T-cell (primary cell): ENCODE results near the gene KCNS1. TPM values are rescaled to one million over a fixed set of nuclear protein-coding genes. Genes with fewer than 3 reads are reported as not detected.

Experiments
- ATAC-seq, 4 experiments: fragments of 200-7000 bp in 3 of 4; fragments of 150-1000 bp in 1 of 4; cut with Tn5 transposase; replicated peaks in 1 of 4; 1 replicate in 3 of 4; 2 replicates in 1 of 4; pipeline ENCODE4 v1.10.0; 2021; ENCODE audit warnings: moderate library complexity in 3 of 4, mild to moderate bottlenecking in 2 of 4, moderate number of reproducible peaks in 1 of 4
- CTCF ChIA-PET, 2 donors: fragments of 300-600 bp; sonication (Branson Sonifier 250); formaldehyde crosslinking; loops; one replicate each; lab custom pipeline; 2022; ENCODE audit warnings: antibody characterized with exemption in 2 of 2; lab: Charles Lee
- POLR2A ChIA-PET, 2 donors: fragments of 300-600 bp; sonication (Branson Sonifier 250); formaldehyde crosslinking; loops; one replicate each; lab custom pipeline; 2022; ENCODE audit warnings: antibody characterized with exemption in 2 of 2; lab: Charles Lee
- DNase-seq, 35 experiments: peaks; one replicate each; pipeline versions ENCODE4 v3.0.0 to v3.0.0-alpha.2; 2013 to 2023
- H3K27ac ChIP-seq: one replicate; pipeline ENCODE4 v1.5.1; 2013; ENCODE audit warnings: low read length
- H3K27me3 ChIP-seq, 2 experiments: replicated peaks in 1 of 2; 1 replicate in 1 of 2; 2 replicates in 1 of 2; pipeline versions ENCODE4 v1.6.1 to v1.7.0; 2013; ENCODE audit warnings: low read length in 1 of 2, mixed read lengths in 1 of 2; ENCODE audit not compliant: control insufficient read depth in 2 of 2, insufficient read depth in 2 of 2; ENCODE audit errors: extremely low read depth in 1 of 2
- H3K36me3 ChIP-seq, 2 donors: 1 replicate in 1 of 2; 2 replicates in 1 of 2; pipeline versions ENCODE4 v1.6.1 to v1.7.0; 2013; ENCODE audit warnings: low read length in 1 of 2; ENCODE audit not compliant: control insufficient read depth in 2 of 2, insufficient read depth in 1 of 2; ENCODE audit errors: extremely low read depth in 1 of 2
- H3K4me1 ChIP-seq, 2 experiments: 1 replicate in 1 of 2; 2 replicates in 1 of 2; pipeline versions ENCODE4 v1.6.1 to v1.7.0; 2013; ENCODE audit warnings: low read length in 2 of 2, mixed read lengths in 1 of 2; ENCODE audit not compliant: insufficient read depth in 2 of 2, control insufficient read depth in 1 of 2; ENCODE audit errors: extremely low read depth in 1 of 2
- H3K4me3 ChIP-seq, 2 donors: 1 replicate in 1 of 2; 2 replicates in 1 of 2; pipeline versions ENCODE4 v1.5.1 to v1.7.0; 2013; ENCODE audit warnings: mild to moderate bottlenecking in 2 of 2, low read length in 1 of 2, moderate library complexity in 1 of 2; ENCODE audit not compliant: control insufficient read depth in 1 of 2; ENCODE audit errors: extremely low read depth in 1 of 2
- H3K9me3 ChIP-seq: 2 replicates; pipeline ENCODE4 v1.7.0; 2013
- H3K27ac Mint-ChIP-seq, 2 donors: one replicate each; pipeline ENCODE4 v1.8.0; 2020 to 2021; ENCODE audit warnings: mild to moderate bottlenecking in 2 of 2, mixed read lengths in 2 of 2
- H3K27me3 Mint-ChIP-seq, 2 donors: one replicate each; pipeline ENCODE4 v1.8.0; 2021 to 2022; ENCODE audit warnings: mixed read lengths in 2 of 2
- H3K36me3 Mint-ChIP-seq: one replicate; pipeline ENCODE4 v1.8.0; 2021; ENCODE audit warnings: mixed read lengths
- H3K4me1 Mint-ChIP-seq, 3 donors: one replicate each; pipeline ENCODE4 v1.8.0; 2020 to 2022; ENCODE audit warnings: mixed read lengths in 3 of 3, mild to moderate bottlenecking in 1 of 3
- H3K4me3 Mint-ChIP-seq, 3 donors: one replicate each; pipeline ENCODE4 v1.8.0; 2020 to 2022; ENCODE audit warnings: mild to moderate bottlenecking in 3 of 3, mixed read lengths in 3 of 3, moderate library complexity in 3 of 3
- H3K9me3 Mint-ChIP-seq, 3 donors: one replicate each; pipeline ENCODE4 v1.8.0; 2020 to 2022; ENCODE audit warnings: mixed read lengths in 3 of 3
- WGBS: methylation state at CpG from one replicate; pipeline ENCODE4 v1.1.5; 2013; ENCODE audit warnings: missing lambda C conversion rate; ENCODE audit not compliant: insufficient coverage; 5-methylcytosine and 5-hydroxymethylcytosine counted together
- total RNA-seq, 35 experiments: library from RNA in 6 of 35; stranded (reverse) in 6 of 35; fragments of 120-200 nt in 1 of 35; gene quantifications; one replicate each; pipeline versions ENCODE4 v1.2.1 to v1.2.4 and lab custom pipeline; 2013 to 2026

The KCNS1 gene
- total RNA-seq, 5 donors from 2014 or later (not counting 1 experiment from before 2014, with no cell fraction given): 0.09 TPM; not detected in 4

- Mint-ChIP-seq H3K36me3 (no peaks in the 10 kb centered on the region), H3K4me3 (no peak overlapping the region), H3K4me1 (no peaks in the 10 kb centered on the region), H3K27ac (no peak overlapping the region), H3K9me3 (peaks cover 0 to 3% (median 0%) of the 10 kb centered on the region in 3 donors), H3K27me3 (peaks cover 14 to 18% of the 10 kb centered on the region in 2 donors)
- no peaks in the 10 kb centered on the region for H3K36me3 ChIP-seq
- ChIA-PET POLR2A (no interaction called here), CTCF (interaction anchor here in 1 of 2 donors (0.6 kb wide), 1 partner anchor 22 kb away, joined by 3 read pairs; the partner anchor contains the start of gene WFDC5)
- 77% methylated on average over 2 of the region's 2 CpGs for WGBS
- no peak overlapping the region for H3K27ac ChIP-seq
- DNase-seq: no peak
- H3K9me3 ChIP-seq: no peaks in the 10 kb centered on the region
- peaks cover 0 to 26% of the 10 kb centered on the region in 2 experiments for H3K27me3 ChIP-seq
- no peak overlapping the region for H3K4me3 ChIP-seq
- ATAC-seq: no peak
- peaks cover 0 to 5% of the 10 kb centered on the region in 2 experiments for H3K4me1 ChIP-seq
Measured at GRCh38 chr20:45136911-45137310, 36.0 kb upstream of the KCNS1 start.

- H3K4me1 Mint-ChIP-seq: no peaks in the 10 kb centered on the region
- no peak overlapping the region for H3K27ac Mint-ChIP-seq
- ChIA-PET POLR2A (no interaction called here), CTCF (no interaction called here)
- Histone ChIP-seq H3K27me3 (peaks cover 3 to 10% of the 10 kb centered on the region in 2 experiments), H3K27ac (no peak overlapping the region), H3K4me1 (no peaks in the 10 kb centered on the region), H3K36me3 (no peaks in the 10 kb centered on the region), H3K4me3 (no peak overlapping the region), H3K9me3 (no peaks in the 10 kb centered on the region)
- H3K9me3 Mint-ChIP-seq: no peaks in the 10 kb centered on the region
- H3K27me3 Mint-ChIP-seq: peaks cover 40 to 46% of the 10 kb centered on the region in 2 donors
- no peak overlapping the region for H3K4me3 Mint-ChIP-seq
- H3K36me3 Mint-ChIP-seq: no peaks in the 10 kb centered on the region
- DNase-seq (no peak), ATAC-seq (no peak)
- 60% methylated on average over 1 of the region's 2 CpGs for whole genome bisulfite sequencing
Measured at GRCh38 chr20:45128099-45128498, 27.2 kb upstream of the KCNS1 start.

GRCh38 chr20:45124365-45124764, 23.4 kb upstream of the KCNS1 start, which contains the start of gene WFDC12:
Gene WFDC12 (minus strand): TSS chr20:45124465. CDS start chr20:45124447, 18 bp downstream.
- H3K9me3 ChIP-seq: no peaks in the 10 kb centered on the region
- H3K27ac Mint-ChIP-seq: no peak within 1 kb of the TSS
- no peaks in the 10 kb centered on the region for H3K4me1 ChIP-seq
- ChIA-PET CTCF (no interaction called here), POLR2A (no interaction called here)
- H3K4me3 Mint-ChIP-seq: no peak within 1 kb of the TSS
- H3K9me3 Mint-ChIP-seq: no peaks in the 10 kb centered on the region
- H3K27me3 ChIP-seq: peaks cover 0 to 10% of the 10 kb centered on the region in 2 experiments
- no peak within 1 kb of the TSS for H3K4me3 ChIP-seq
- H3K27me3 Mint-ChIP-seq: peaks cover 32 to 35% of the 10 kb centered on the region in 2 donors
- no peaks in the 10 kb centered on the region for H3K4me1 Mint-ChIP-seq
- no peaks in the 10 kb centered on the region for H3K36me3 ChIP-seq
- H3K36me3 Mint-ChIP-seq: no peaks in the 10 kb centered on the region
- H3K27ac ChIP-seq: no peak within 1 kb of the TSS
- WGBS: 100% methylated on average over 1 of the region's 6 CpGs
- DNase-seq (no peak), ATAC-seq (no peak)

GRCh38 chr20:45121388-45121787, 20.5 kb upstream of the KCNS1 start:
- H3K27me3 ChIP-seq: peaks cover 0 to 10% of the 10 kb centered on the region in 2 experiments
- no peak overlapping the region for H3K4me3 ChIP-seq
- Mint-ChIP-seq H3K27ac (no peak overlapping the region), H3K9me3 (no peaks in the 10 kb centered on the region), H3K36me3 (no peaks in the 10 kb centered on the region), H3K4me1 (no peaks in the 10 kb centered on the region), H3K4me3 (no peak overlapping the region), H3K27me3 (peaks cover 20 to 25% of the 10 kb centered on the region in 2 donors)
- no peak for DNase-seq
- H3K9me3 ChIP-seq: no peaks in the 10 kb centered on the region
- no peak for ATAC-seq
- H3K36me3 ChIP-seq: no peaks in the 10 kb centered on the region
- H3K4me1 ChIP-seq: no peaks in the 10 kb centered on the region
- WGBS: no CpG with 5 or more reads among the region's 2 CpGs
- CTCF ChIA-PET: interaction anchor here in 1 of 2 donors (0.7 kb wide), 1 partner anchor 468 kb away, joined by 3 read pairs; no protein-coding TSS in a partner anchor
- no peak overlapping the region for H3K27ac ChIP-seq
- POLR2A ChIA-PET: no interaction called here

DNA sequence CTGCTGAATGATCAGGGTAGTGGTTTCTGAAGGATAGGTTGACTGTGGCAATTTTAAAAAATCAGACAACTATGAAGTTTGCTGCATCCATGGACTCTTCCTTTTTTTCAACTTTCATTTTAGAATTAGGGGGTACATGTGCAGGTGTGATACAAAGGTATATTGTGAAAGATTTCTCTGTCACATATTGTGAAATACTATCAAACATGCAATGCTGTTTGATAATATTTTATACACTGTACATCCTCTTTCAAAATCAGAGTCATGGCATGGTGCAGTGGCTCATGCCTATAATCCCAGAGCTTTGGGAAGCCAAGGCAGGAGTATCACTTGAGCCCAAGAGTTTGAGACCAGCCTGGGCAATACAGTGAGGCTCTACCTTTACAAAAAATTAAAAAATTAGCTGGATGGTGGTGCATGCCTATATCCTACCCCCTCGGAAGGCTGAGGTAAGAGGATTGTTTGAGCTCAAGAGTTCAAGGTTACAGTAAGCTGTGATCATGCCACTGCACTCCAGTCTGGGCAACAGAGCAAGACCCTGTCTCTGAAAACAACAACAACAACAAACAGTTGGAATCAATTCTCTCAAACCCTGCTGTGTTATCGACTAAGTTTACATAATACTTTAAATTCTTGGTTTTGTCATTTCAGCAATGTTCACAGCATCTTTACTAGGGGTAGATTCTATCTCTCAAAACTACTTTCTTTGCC, 18.8 kb upstream of the KCNS1 start:
- no peaks in the 10 kb centered on the region for H3K36me3 Mint-ChIP-seq
- POLR2A ChIA-PET: no interaction called here

GRCh38 chr20:45118028-45118427, 17.1 kb upstream of the KCNS1 start:
- peaks cover 6 to 11% (median 7%) of the 10 kb centered on the region in 3 donors for H3K4me1 Mint-ChIP-seq
- H3K27ac ChIP-seq: no peak overlapping the region
- DNase-seq (no peak), ATAC-seq (no peak)
- H3K4me3 ChIP-seq: no peak overlapping the region
- ChIA-PET CTCF (no interaction called here), POLR2A (no interaction called here)
- H3K27me3 ChIP-seq: peaks cover 0 to 5% of the 10 kb centered on the region in 2 experiments
- no peaks in the 10 kb centered on the region for H3K9me3 Mint-ChIP-seq
- no peaks in the 10 kb centered on the region for H3K36me3 Mint-ChIP-seq
- peaks cover 16 to 22% of the 10 kb centered on the region in 2 donors for H3K27me3 Mint-ChIP-seq
- no peak overlapping the region for H3K27ac Mint-ChIP-seq
- no peaks in the 10 kb centered on the region for H3K36me3 ChIP-seq
- no peak overlapping the region for H3K4me3 Mint-ChIP-seq
- peaks cover 0 to 4% of the 10 kb centered on the region in 2 experiments for H3K4me1 ChIP-seq
- WGBS: no CpG with 5 or more reads among the region's 2 CpGs
- no peaks in the 10 kb centered on the region for H3K9me3 ChIP-seq

More for the DNA sequence above, 18.8 kb upstream of the KCNS1 start:
- DNase-seq (no peak), ATAC-seq (no peak)
- Mint-ChIP-seq H3K9me3 (no peaks in the 10 kb centered on the region), H3K4me3 (no peak overlapping the region), H3K4me1 (peaks cover 4 to 7% (median 5%) of the 10 kb centered on the region in 3 donors), H3K27ac (no peak overlapping the region), H3K27me3 (peaks cover 19 to 24% of the 10 kb centered on the region in 2 donors)
- Histone ChIP-seq H3K27ac (no peak overlapping the region), H3K36me3 (no peaks in the 10 kb centered on the region), H3K9me3 (no peaks in the 10 kb centered on the region), H3K4me3 (no peak overlapping the region), H3K4me1 (peaks cover 0 to 4% of the 10 kb centered on the region in 2 experiments), H3K27me3 (peaks cover 0 to 15% of the 10 kb centered on the region in 2 experiments)
- CTCF ChIA-PET: interaction anchor here in 1 of 2 donors (0.6 kb wide), 1 partner anchor 24 kb away, joined by 3 read pairs; no protein-coding TSS in a partner anchor
- WGBS: no CpG with 5 or more reads among the region's 2 CpGs
